OCI-LY3 (cell line): Measurements from ENCODE around the gene HHIP.
"Not testable (repeated sequence)": the region's sequence is repeated elsewhere in the genome, so short reads cannot be mapped to it uniquely, and the experiment has no call there.

Experiments used
- EZH2phosphoT487 ChIP-seq: fragments of 200-600 bp; shearing (Covaris generic); IDR thresholded peaks from 2 replicates; pipeline ENCODE4 v1.6.1; 2018; ENCODE audit warnings: antibody characterized with exemption, mixed run types, low read depth
- TF ChIP-seq, protein P1 (sequence below): fragments of 200-600, 300-600 bp; sonication (generic); IDR thresholded peaks from 2 replicates; pipeline ENCODE4 v1.5.1; 2014; ENCODE audit warnings: antibody characterized with exemption, low read length, low read depth

DNA sequence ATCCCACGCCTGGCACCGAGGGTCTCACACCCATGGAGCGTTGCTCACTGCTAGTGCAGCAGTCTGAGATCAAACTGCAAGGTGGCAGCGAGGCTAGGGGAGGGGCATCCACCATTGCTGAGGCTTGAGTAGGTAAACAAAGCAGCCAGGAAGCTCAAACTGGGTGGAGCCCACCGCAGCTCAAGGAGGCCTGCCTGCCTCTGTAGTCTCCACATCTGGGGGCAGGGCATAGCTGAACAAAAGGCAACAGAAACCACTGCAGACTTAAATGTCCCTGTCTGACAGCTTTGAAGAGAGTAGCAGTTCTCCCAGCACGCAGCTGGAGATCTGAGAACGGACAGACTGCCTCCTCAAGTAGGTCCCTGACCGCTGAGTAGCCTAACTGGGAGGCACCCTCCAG, 146.0 kb downstream of the HHIP start:
- TF ChIP-seq, protein P1, sequence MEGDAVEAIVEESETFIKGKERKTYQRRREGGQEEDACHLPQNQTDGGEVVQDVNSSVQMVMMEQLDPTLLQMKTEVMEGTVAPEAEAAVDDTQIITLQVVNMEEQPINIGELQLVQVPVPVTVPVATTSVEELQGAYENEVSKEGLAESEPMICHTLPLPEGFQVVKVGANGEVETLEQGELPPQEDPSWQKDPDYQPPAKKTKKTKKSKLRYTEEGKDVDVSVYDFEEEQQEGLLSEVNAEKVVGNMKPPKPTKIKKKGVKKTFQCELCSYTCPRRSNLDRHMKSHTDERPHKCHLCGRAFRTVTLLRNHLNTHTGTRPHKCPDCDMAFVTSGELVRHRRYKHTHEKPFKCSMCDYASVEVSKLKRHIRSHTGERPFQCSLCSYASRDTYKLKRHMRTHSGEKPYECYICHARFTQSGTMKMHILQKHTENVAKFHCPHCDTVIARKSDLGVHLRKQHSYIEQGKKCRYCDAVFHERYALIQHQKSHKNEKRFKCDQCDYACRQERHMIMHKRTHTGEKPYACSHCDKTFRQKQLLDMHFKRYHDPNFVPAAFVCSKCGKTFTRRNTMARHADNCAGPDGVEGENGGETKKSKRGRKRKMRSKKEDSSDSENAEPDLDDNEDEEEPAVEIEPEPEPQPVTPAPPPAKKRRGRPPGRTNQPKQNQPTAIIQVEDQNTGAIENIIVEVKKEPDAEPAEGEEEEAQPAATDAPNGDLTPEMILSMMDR = not testable (repeated sequence)
- TF ChIP-seq EZH2phosphoT487 = not testable (repeated sequence)
